Stimulated activated CD4-positive, alpha-beta T cell treated with anti-CD3 and anti-CD28 coated beads, Interleukin-12 subunit alpha, Interleukin-12 subunit beta, amount 100 ng/mL, for 4 hours (primary cell): ENCODE results near the gene DNAH11.
"Not testable (repeated sequence)": the region's sequence is repeated elsewhere in the genome, so short reads cannot be mapped to it uniquely, and the experiment has no call there.

Source experiments
- DNase-seq: peaks from one replicate; pipeline ENCODE4 v3.0.0-alpha.2; 2020

DNAH11 gene

DNA sequence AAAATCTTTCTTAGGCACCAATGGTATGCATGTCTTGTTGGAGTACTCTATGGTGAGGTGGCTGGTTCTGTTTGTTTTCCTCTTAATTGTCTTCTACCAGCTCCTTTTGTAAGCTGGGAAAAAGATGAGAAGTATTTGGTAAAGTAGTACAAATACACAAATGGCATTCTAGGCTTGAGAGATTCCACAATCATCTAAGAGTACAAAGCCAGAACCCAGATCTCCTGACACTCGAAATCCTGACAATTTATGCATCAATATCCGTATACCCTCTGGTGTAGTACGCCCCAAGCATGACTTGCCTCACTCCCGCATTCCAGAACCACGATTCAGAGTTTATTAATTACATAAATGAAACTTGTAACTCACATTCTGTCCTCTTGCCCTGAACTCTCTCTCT lies 359.4 kb downstream of the DNAH11 start:
- no peak for DNase-seq

DNA sequence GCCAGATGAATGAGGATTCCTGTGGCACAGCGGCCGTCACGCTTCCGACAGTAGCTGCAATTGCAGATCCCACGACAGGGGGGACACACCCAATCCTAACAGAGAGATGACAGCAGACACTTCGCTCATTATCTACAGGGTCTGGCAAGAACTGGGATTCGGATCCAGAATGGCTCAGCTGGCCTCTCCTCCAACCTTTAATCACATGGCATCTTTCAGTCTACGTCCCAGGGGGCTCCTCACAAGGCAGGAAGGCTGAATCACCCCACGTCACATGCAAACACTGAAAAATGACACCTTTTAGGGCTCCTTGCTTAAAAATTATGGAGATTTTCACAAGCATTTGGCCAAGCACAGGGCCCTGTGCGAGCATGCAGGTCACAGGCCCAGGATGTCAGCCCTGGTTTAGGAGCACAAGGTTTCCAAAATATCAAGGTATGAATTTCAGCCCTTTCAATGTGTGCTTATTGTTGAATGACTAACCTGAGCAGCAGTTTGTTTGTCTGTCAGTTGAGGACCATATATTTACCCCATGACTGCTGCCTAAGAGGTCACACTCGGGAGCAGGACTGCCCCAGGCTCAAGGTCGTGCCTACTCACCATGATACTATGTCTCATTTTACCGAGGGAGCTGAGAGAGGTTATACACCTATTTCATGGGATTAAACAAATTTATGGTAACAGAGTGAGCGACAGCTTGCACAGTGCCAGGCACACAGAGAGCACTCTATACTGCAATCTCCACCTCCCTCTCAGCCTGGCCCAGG lies 360.4 kb downstream of the DNAH11 start:
- no peak for DNase-seq

GRCh38 chr7:21908746-21909145 lies 365.9 kb downstream of the DNAH11 start:
- DNase-seq = no peak

GRCh38 chr7:21910253-21910652 lies 367.4 kb downstream of the DNAH11 start:
- DNase-seq = no peak

DNA sequence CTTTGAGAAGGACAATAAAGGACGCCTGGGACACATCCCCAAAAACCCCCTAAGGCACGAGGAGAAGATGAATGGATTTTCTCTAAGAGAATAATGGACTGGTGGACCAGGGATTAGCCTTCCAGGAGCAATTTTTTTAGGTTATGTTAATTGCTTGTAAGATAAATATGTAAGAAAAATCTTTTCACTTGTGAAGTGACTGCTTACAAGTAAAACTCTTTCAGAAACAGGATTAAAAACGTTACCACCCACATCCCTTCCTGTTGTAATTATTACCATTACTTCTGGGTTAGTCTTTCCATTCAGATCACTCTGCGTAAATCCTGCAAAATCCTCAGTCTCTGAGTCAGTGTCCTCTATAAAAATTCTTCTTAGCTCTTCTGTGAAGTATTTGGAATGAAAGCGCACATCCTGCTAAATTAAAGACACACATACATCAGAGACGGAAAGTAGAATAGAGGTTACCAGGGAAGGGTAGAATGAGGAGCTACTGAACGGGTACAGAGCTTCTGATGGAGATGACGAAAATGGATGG lies 368.6 kb downstream of the DNAH11 start:
- DNase-seq = no peak

GRCh38 chr7:21912305-21912704 lies 369.5 kb downstream of the DNAH11 start:
- DNase-seq = no peak

DNA sequence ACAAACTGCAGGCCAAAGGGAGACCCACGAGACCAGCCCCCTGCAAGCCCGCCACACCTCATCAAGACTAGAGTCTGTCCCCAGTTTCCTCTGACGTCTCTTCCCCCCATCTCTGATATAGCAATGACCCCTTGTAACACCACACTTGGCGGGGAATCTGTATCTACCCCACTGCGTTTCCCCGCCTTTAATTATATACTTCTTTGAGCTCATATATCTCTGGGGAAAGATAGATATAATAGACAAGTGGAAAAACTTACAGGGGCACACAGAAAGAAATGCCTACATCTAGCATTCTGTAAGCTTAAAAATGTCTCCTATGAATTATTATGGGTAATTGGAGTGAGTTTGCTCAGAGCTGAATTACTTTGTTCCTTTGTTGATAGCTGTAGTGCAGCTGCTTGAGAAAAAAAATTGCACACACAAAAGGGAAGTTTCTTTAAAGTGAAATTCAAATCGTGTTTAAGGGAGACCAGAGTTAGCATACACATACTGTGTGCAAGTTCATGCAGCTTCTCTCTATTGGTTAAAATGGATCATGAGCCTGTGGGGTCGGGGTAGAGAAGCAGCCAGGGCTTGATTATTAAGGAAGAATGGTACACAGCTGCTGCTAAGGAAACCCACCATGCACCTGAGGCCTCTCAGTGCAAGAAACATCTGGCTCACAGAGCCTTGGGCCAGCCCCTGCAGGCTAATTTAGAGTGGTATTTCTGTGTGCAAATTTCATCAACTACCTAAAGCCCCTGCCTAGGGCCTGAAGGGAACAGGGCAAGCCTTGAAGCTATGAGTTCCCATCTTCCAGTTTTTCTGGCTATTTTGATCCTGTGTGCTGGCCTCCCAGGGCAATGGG lies 370.3 kb downstream of the DNAH11 start:
- no peak for DNase-seq

DNA sequence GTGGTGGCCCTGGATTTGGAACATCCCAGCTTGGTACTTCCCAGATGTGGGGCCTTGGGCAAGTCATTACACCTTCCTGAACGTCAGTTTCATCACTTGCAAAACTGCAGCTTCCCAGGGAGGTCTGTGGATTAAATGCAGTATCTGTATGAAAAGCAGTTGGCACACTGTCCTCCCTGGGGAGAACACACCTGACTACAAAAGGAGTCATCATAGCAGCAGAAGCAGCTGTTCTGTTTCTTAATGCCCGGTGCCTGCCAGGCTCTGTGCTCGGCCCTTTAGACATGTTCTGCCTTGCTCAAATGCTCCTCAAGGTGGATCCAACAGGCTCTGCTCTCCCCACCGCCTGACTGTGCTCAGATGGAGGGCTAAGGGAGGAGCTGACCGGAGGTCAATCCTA lies 371.8 kb downstream of the DNAH11 start:
- no peak for DNase-seq

GRCh38 chr7:21915140-21915539 lies 372.3 kb downstream of the DNAH11 start:
- no peak for DNase-seq

DNA sequence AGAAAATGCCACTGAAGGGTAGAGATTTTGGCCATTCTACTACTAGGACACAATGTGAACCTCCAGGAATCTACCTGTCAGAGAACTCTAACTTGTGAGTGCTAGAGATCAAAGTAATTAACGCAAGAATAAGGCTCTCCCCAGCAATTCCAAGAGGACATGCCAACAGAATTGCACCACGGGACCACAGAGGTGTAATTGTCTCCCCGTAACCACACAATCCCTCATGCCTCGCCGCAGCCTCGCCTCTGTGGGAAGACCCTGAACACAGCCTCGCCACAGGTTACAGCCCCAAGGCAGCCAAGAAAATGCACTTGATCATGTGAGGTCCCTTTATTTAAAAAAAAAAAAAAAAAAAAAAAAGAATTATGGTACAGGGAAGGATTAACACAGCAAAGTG lies 373.3 kb downstream of the DNAH11 start:
- DNase-seq = no peak

GRCh38 chr7:21916629-21917028 lies 373.8 kb downstream of the DNAH11 start:
- no peak for DNase-seq

- DNase-seq = no peak
Measured at GRCh38 chr7:21918216-21918615, 375.4 kb downstream of the DNAH11 start.

DNA sequence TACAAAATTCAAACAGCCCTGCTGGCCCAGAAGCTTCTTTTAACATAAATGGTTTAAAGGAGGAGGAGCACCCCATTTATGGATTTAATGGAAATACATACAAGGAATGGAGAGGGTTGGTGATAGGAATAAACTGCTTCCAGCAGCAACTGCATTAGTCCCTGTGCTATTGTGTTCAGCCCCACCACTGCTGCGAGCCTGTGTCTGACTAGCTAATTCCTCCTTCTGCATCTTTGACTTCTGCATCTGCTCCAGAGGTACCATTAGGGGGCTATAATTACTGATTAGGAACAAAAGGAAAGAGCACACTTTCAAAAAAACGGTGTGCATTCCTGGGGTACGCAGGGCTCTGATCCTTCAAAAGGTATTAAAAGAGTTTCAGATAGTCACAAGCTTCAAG lies 378.1 kb downstream of the DNAH11 start:
- no peak for DNase-seq

DNA sequence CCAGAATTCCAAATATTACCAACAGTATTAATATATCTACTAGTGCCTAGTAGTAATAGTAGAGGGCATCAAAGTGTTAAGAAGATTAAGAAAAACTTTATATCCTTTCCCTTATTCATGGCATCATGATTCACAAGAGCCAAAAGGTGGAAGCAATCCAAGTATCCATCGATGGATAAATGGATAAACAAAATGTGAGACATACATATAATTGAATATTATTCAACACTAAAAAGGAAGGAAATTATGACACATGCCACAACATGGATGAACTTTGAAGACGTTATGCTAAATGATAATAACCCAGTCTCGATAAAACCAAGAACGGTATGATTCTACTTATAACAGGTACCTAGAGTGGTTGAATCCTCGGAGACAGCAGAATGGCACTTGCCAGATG lies 379.8 kb downstream of the DNAH11 start:
- no peak for DNase-seq

- DNase-seq = no peak
Measured at GRCh38 chr7:21923658-21924057, 380.8 kb downstream of the DNAH11 start.

DNA sequence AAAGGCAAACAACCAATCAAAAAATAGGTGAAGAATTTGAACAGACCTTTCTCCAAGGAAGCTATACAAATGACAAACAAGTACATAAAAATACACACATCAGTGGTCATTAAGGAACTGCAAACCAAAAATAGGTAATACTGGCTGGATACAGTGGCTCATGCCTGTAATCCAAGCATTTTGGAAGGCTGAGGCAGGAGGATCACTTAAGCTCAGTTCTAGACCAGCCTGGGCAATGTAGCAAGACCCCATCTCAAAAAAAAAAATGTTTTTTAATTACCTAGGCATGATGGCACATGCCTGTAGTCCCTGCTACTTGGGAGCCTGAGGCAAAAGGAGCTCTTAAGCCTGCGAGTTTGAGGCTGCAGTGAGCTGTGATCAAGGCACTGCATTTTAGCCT lies 383.6 kb downstream of the DNAH11 start:
- no peak for DNase-seq

- no peak for DNase-seq
Measured at GRCh38 chr7:21927693-21928092, 384.9 kb downstream of the DNAH11 start.

DNA sequence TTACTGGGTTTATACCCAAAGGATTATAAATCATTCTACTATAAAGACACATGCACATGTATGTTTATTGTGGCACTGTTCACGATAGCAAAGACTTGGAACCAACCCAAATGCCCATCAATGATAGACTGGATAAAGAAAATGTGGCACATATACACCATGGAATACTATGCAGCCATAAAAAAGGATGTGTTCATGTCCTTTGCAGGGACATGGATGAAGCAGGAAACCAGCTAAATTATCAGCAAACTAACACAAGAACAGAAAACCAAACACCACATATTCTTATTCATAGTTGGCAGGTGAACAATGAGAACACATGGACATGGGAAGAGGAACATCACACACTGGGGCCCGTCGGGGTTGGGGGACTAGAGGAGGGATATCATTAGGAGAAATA lies 390.5 kb downstream of the DNAH11 start:
- DNase-seq = not testable (repeated sequence)

- DNase-seq = no peak
Measured at GRCh38 chr7:21934808-21935207, 392.0 kb downstream of the DNAH11 start.

- no peak for DNase-seq
Measured at GRCh38 chr7:21938463-21938862, 395.6 kb downstream of the DNAH11 start.

DNA sequence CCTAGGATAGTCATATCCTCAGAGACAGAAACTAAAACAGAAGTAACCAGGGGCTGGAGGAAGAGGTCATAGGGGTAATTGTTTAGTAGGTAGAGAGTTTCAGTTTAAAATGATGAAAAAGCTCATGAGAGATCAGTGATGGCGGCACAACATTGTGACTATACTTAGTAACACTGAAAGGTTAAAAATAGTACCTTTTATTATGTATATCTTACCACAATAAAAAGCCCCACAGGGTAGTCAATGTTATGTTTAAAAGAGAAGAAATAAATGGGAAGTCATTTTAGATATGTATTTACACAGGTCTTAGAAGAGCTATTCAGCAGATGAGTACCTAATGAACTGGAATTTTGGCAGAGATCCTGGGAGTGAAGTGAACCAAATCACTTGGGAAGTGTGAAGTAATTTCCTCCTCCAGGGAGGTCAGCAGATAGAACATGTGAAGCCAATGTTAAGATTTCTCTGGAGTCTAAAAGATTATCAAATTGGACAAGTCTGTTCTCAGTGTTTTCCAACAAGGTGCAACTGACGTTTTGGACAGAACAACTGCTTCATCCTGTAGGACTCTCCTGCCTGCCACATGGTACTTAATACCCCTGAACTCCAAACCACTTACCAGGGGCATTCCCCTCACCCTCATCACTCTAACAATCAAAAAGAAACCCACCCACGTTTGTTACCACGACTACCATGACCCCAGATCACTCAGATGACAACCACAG lies 396.5 kb downstream of the DNAH11 start:
- peak; percentile 17 for DNase-seq

- DNase-seq = no peak
Measured at GRCh38 chr7:21939858-21940372, 397.1 kb downstream of the DNAH11 start.

GRCh38 chr7:21941611-21942141 lies 398.8 kb downstream of the DNAH11 start:
- no peak for DNase-seq
